Measurements from ENCODE around the gene NRP2. TPM values are rescaled to one million over a fixed set of nuclear protein-coding genes. Genes with fewer than 3 reads are reported as not detected.

Gene NRP2
- total RNA-seq, 2 experiments from 2014 or later, result 2.9 to 3.3 TPM

DNA sequence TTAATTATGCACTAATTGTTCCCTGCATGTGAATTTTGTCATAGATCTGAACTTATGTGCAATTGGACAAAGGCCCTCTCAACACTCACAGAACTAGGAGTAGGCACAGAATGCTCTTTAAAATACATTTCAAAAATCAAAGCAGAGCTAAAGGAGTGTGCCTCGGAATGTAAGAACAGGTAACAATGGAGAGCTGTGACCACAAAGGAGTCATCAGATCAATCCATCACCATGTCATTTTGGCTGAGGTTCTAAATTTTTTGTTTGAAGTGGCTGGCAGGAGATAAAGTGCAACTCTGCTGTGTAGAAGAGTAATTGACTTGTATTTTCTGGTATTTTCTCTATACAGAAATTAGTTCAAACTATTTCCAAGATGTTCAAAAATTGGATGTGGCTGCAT, 155.4 kb downstream of the NRP2 start:
- ATAC-seq (ENCODE audit: low read depth), result no peak
- H3K27ac Mint-ChIP-seq, result no peak overlapping the region
- no peaks in the 10 kb centered on the region for H3K4me1 Mint-ChIP-seq
- H3K36me3 Mint-ChIP-seq, result no peaks in the 10 kb centered on the region
- POLR2A ChIA-PET, result no interaction called here
- no peaks in the 10 kb centered on the region for H3K9me3 Mint-ChIP-seq
- no peak for DNase-seq
- no peak overlapping the region for H3K4me3 Mint-ChIP-seq
- H3K27me3 Mint-ChIP-seq, result peaks cover 29% of the 10 kb centered on the region

DNA sequence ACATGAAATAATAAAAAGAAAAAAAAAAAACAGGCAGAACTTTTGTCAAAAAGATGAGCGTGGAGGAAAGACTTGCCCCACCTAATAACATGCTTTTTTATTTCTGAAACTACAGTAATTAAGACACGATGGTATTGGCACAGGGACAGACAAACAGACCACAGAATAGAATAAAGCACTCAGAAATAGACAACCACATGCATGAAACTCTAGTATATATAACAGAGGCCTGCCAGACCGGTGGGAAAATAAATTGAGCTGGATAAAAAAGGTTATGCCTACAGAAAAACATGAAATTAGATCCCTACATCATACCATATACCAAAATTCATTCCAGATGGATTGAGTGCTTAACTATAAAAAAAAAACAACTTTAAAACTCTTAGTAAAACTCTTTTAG, 163.1 kb downstream of the NRP2 start:
- no peaks in the 10 kb centered on the region for H3K9me3 Mint-ChIP-seq
- H3K36me3 Mint-ChIP-seq, result no peaks in the 10 kb centered on the region
- H3K4me3 Mint-ChIP-seq, result no peak overlapping the region
- no peak overlapping the region for H3K27ac Mint-ChIP-seq
- H3K4me1 Mint-ChIP-seq, result no peaks in the 10 kb centered on the region
- DNase-seq, result no peak
- no peak for ATAC-seq (ENCODE audit: low read depth)
- H3K27me3 Mint-ChIP-seq, result peaks cover 25% of the 10 kb centered on the region
- POLR2A ChIA-PET, result no interaction called here

Data from activated naive CD8-positive, alpha-beta T cell treated with anti-CD3 and anti-CD28 coated beads, Interleukin-2, amount 10 ng/mL, durations not matched to agents 7 days and 5 days (primary cell).